HG02870 (cell line): ENCODE results near the gene SRSF1.
"Not testable (repeated sequence)": the region's sequence is repeated elsewhere in the genome, so short reads cannot be mapped to it uniquely, and the experiment has no call there.

Experiments
- ATAC-seq: cut with Tn5 transposase; IDR thresholded peaks from one replicate; pipeline ENCODE4 v1.9.1; 2021; ENCODE audit warnings: mild to moderate bottlenecking, moderate library complexity; ENCODE audit not compliant: unreplicated experiment

Gene SRSF1

GRCh38 chr17:57970710-57971109 lies 36.3 kb downstream of the SRSF1 start:
- no peak for ATAC-seq

- ATAC-seq = no peak
Measured at GRCh38 chr17:57968456-57968855, 38.6 kb downstream of the SRSF1 start.

GRCh38 chr17:57966875-57967274 lies 40.2 kb downstream of the SRSF1 start:
- ATAC-seq = no peak

GRCh38 chr17:57966246-57966645 lies 40.8 kb downstream of the SRSF1 start:
- no peak for ATAC-seq

GRCh38 chr17:57965521-57966160 lies 41.4 kb downstream of the SRSF1 start:
- no peak for ATAC-seq

GRCh38 chr17:57963149-57963511 lies 43.9 kb downstream of the SRSF1 start:
- no peak for ATAC-seq

GRCh38 chr17:57962279-57963148 lies 44.5 kb downstream of the SRSF1 start:
- no peak for ATAC-seq

GRCh38 chr17:57959929-57960328 lies 47.1 kb downstream of the SRSF1 start:
- ATAC-seq = no peak

- ATAC-seq = not testable (repeated sequence)
Measured at GRCh38 chr17:57958391-57958790, 48.7 kb downstream of the SRSF1 start.

GRCh38 chr17:57957886-57958285 lies 49.2 kb downstream of the SRSF1 start:
- no peak for ATAC-seq

GRCh38 chr17:57957120-57957850 lies 49.8 kb downstream of the SRSF1 start:
- ATAC-seq = no peak

GRCh38 chr17:57956291-57957119 lies 50.5 kb downstream of the SRSF1 start:
- ATAC-seq = peak; percentile 57

- ATAC-seq = peak; percentile 39
Measured at GRCh38 chr17:57955183-57955931, 51.7 kb downstream of the SRSF1 start, which contains the start of gene CUEDC1. Gene CUEDC1 (minus strand): TSS chr17:57955412. CDS start chr17:57885564, 69,848 bp downstream.

GRCh38 chr17:57954397-57955182 lies 52.5 kb downstream of the SRSF1 start:
- ATAC-seq = no peak

- no peak for ATAC-seq
Measured at GRCh38 chr17:57953705-57954396, 53.2 kb downstream of the SRSF1 start.
